CD4-positive, alpha-beta T cell (primary cell): ENCODE data around the gene RLN1. TPM values are rescaled to one million over a fixed set of nuclear protein-coding genes. Genes with fewer than 3 reads are reported as not detected.
"Not testable (repeated sequence)": the region's sequence is repeated elsewhere in the genome, so short reads cannot be mapped to it uniquely, and the experiment has no call there.

ENCODE experiments used
- ATAC-seq: fragments of 200-7000 bp; cut with Tn5 transposase; one replicate; pipeline ENCODE4 v1.10.0; 2022; ENCODE audit warnings: mild to moderate bottlenecking; ENCODE audit not compliant: poor library complexity
- CTCF ChIA-PET: fragments of 350-600 bp; sonication (Branson Sonifier 250); formaldehyde crosslinking; loops from one replicate; lab custom pipeline; 2021; ENCODE audit warnings: antibody characterized with exemption, inconsistent platforms; lab: Charles Lee
- POLR2A ChIA-PET: fragments of 350-600 bp; sonication (Branson Sonifier 250); formaldehyde crosslinking; loops from one replicate; lab custom pipeline; 2021; ENCODE audit warnings: antibody characterized with exemption, inconsistent platforms; lab: Charles Lee
- DNase-seq, 14 experiments: peaks; one replicate each; pipeline ENCODE4 v3.0.0-alpha.2; 2013 to 2020; ENCODE audit warnings: mixed read lengths in 2 of 14
- H3K27ac ChIP-seq, 2 donors: one replicate each; pipeline versions ENCODE4 v1.5.1 to v1.7.0; 2013; ENCODE audit warnings: low read length in 2 of 2, low read depth in 1 of 2, mild to moderate bottlenecking in 1 of 2
- H3K27me3 ChIP-seq, 2 experiments: 1 replicate in 1 of 2; 2 replicates in 1 of 2; pipeline versions ENCODE4 v1.6.1 to v1.7.0; 2013; ENCODE audit warnings: low read length in 2 of 2, control low read depth in 1 of 2, mild to moderate bottlenecking in 1 of 2, moderate library complexity in 1 of 2; ENCODE audit not compliant: insufficient read depth in 2 of 2, control insufficient read depth in 1 of 2
- H3K36me3 ChIP-seq: one replicate; pipeline ENCODE4 v1.6.1; 2013; ENCODE audit warnings: low read length, control low read depth; ENCODE audit not compliant: insufficient read depth
- H3K4me1 ChIP-seq: one replicate; pipeline ENCODE4 v1.6.1; 2013; ENCODE audit warnings: low read length, control low read depth; ENCODE audit not compliant: insufficient read depth
- H3K4me3 ChIP-seq: one replicate; pipeline ENCODE4 v1.5.1; 2013; ENCODE audit warnings: mild to moderate bottlenecking, low read length, moderate library complexity
- H3K9me3 ChIP-seq, 2 experiments: 1 replicate in 1 of 2; 2 replicates in 1 of 2; pipeline versions ENCODE4 v1.6.1 to v1.7.0; 2013; ENCODE audit warnings: low read length in 2 of 2, mild to moderate bottlenecking in 2 of 2, control low read depth in 1 of 2, moderate library complexity in 1 of 2; ENCODE audit not compliant: control insufficient read depth in 1 of 2, insufficient read depth in 1 of 2
- H3K27ac Mint-ChIP-seq: one replicate; pipeline ENCODE4 v1.8.0; 2020; ENCODE audit warnings: mixed read lengths
- H3K27me3 Mint-ChIP-seq: one replicate; pipeline ENCODE4 v1.8.0; 2021; ENCODE audit warnings: mixed read lengths
- H3K36me3 Mint-ChIP-seq: one replicate; pipeline ENCODE4 v1.8.0; 2021; ENCODE audit warnings: low read depth, mixed read lengths
- H3K4me1 Mint-ChIP-seq: one replicate; pipeline ENCODE4 v1.8.0; 2021; ENCODE audit warnings: low read depth, mixed read lengths
- H3K4me3 Mint-ChIP-seq: one replicate; pipeline ENCODE4 v1.8.0; 2020; ENCODE audit warnings: mild to moderate bottlenecking, mixed read lengths
- H3K9me3 Mint-ChIP-seq: one replicate; pipeline ENCODE4 v1.8.0; 2020; ENCODE audit warnings: mixed read lengths
- CTCF ChIP-seq: fragments of 200-600 bp; IDR thresholded peaks from one replicate; pipeline ENCODE4 v1.8.0; 2022; ENCODE audit warnings: antibody characterized with exemption, mild to moderate bottlenecking
- intact Hi-C, 2 experiments: fragments of 100-400 bp; cut with DNase I in 1 of 2; cut with micrococcal nuclease in 1 of 2; formaldehyde crosslinking; loops; one replicate each; pipeline versions ENCODE4 v1.15.1 to v1.9.0; 2023 to 2025; cut with DNase I, micrococcal nuclease
- total RNA-seq, 174 experiments: library from RNA in 2 of 174; stranded (reverse) in 2 of 174; gene quantifications; one replicate each; pipeline ENCODE4 v1.2.3 and lab custom pipeline; 2021 to 2026

RLN1 gene
- total RNA-seq, 2 experiments from 2014 or later: 0.36 to 0.84 TPM

GRCh38 chr9:5326187-5326586 lies 13.5 kb downstream of the RLN1 start:
- Histone ChIP-seq H3K36me3 (no peaks in the 10 kb centered on the region), H3K27me3 (no peaks in the 10 kb centered on the region), H3K27ac (no peak overlapping the region), H3K4me1 (peaks cover 18% of the 10 kb centered on the region), H3K9me3 (no peaks in the 10 kb centered on the region), H3K4me3 (no peak overlapping the region)
- DNase-seq: no peak
- no peaks in the 10 kb centered on the region for H3K27me3 Mint-ChIP-seq
- H3K9me3 Mint-ChIP-seq: peaks cover 2% of the 10 kb centered on the region
- no peak for TF ChIP-seq CTCF
- CTCF ChIA-PET: no interaction called here
- intact Hi-C loops: no loop called here
- no peak for ATAC-seq
- POLR2A ChIA-PET: interaction anchor here (1.2 kb wide), 1 partner anchor 113 kb away, joined by 3 read pairs; no protein-coding TSS in a partner anchor
- peak overlapping the region; percentile 51 for H3K27ac Mint-ChIP-seq
- H3K4me3 Mint-ChIP-seq: no peak overlapping the region
- H3K4me1 Mint-ChIP-seq: peaks cover 52% of the 10 kb centered on the region
- peaks cover 68% of the 10 kb centered on the region for H3K36me3 Mint-ChIP-seq

GRCh38 chr9:5321601-5322000 lies 18.1 kb downstream of the RLN1 start:
- DNase-seq, H3K9me3 ChIP-seq, H3K27me3 Mint-ChIP-seq, H3K9me3 Mint-ChIP-seq, H3K4me3 ChIP-seq, H3K4me3 Mint-ChIP-seq, H3K27ac ChIP-seq, POLR2A ChIA-PET, H3K4me1 ChIP-seq, ATAC-seq, H3K36me3 ChIP-seq, H3K27me3 ChIP-seq, H3K27ac Mint-ChIP-seq: not testable (repeated sequence)
- CTCF ChIA-PET: interaction anchor here (0.6 to 1.4 kb wide), 2 partner anchors 12 to 15 kb away, joined by 3 to 4 read pairs; no protein-coding TSS in a partner anchor
- Mint-ChIP-seq H3K4me1 (peaks cover 27% of the 10 kb centered on the region), H3K36me3 (peaks cover 52% of the 10 kb centered on the region)
- intact Hi-C loops: loop anchor here in 1 of 2 experiments (1.0 kb wide), 1 partner anchor 12 kb away; no protein-coding TSS in a partner anchor

- intact Hi-C loops: loop anchor here in 1 of 2 experiments (1.0 kb wide), 1 partner anchor 12 kb away; no protein-coding TSS in a partner anchor
- Histone ChIP-seq H3K4me1 (no peaks in the 10 kb centered on the region), H3K9me3 (no peaks in the 10 kb centered on the region), H3K4me3 (no peak overlapping the region), H3K36me3 (no peaks in the 10 kb centered on the region), H3K27ac (no peak overlapping the region), H3K27me3 (no peaks in the 10 kb centered on the region)
- Mint-ChIP-seq H3K4me1 (peaks cover 22% of the 10 kb centered on the region), H3K4me3 (no peak overlapping the region), H3K36me3 (peaks cover 52% of the 10 kb centered on the region), H3K27me3 (no peaks in the 10 kb centered on the region), H3K27ac (no peak overlapping the region), H3K9me3 (no peaks in the 10 kb centered on the region)
- TF ChIP-seq CTCF: no peak
- ChIA-PET CTCF (interaction anchor here (0.6 to 1.4 kb wide), 2 partner anchors 12 to 16 kb away, joined by 3 to 4 read pairs; no protein-coding TSS in a partner anchor), POLR2A (no interaction called here)
- ATAC-seq (peak; percentile 62), DNase-seq (peak in 3 of 14 experiments; percentile 19 to 35 (median 23))
Observed at GRCh38 chr9:5321058-5321457, 18.6 kb downstream of the RLN1 start.

- H3K27me3 ChIP-seq, CTCF ChIA-PET, intact Hi-C loops, H3K4me3 Mint-ChIP-seq, H3K4me3 ChIP-seq, H3K4me1 ChIP-seq, H3K4me1 Mint-ChIP-seq, H3K36me3 ChIP-seq, H3K27ac Mint-ChIP-seq, H3K9me3 Mint-ChIP-seq, POLR2A ChIA-PET, H3K27me3 Mint-ChIP-seq, H3K27ac ChIP-seq, ATAC-seq, DNase-seq: not testable (repeated sequence)
- peaks cover 69% of the 10 kb centered on the region for H3K36me3 Mint-ChIP-seq
- peaks cover 7 to 13% of the 10 kb centered on the region in 2 experiments for H3K9me3 ChIP-seq
Observed at GRCh38 chr9:5316406-5316805, 23.3 kb downstream of the RLN1 start.
